Amniotic epithelial cell (primary cell): ENCODE data around the gene TEDDM1.
A peak's percentile ranks its signal among the peaks of the same experiment; 100 is the strongest.
"Not testable (repeated sequence)": the region's sequence is repeated elsewhere in the genome, so short reads cannot be mapped to it uniquely, and the experiment has no call there.

ENCODE experiments used
- DNase-seq: peaks from one replicate; pipeline ENCODE4 v3.0.0-alpha.2; 2010; ENCODE audit warnings: low read depth

TEDDM1 gene

GRCh38 chr1:182380199-182380598 is 20.3 kb downstream of the TEDDM1 start:
- DNase-seq = no peak

- DNase-seq = not testable (repeated sequence)
These were observed 20.7 kb downstream of the TEDDM1 start for GRCh38 chr1:182379781-182380180.

- DNase-seq = no peak
These were observed 23.4 kb downstream of the TEDDM1 start for GRCh38 chr1:182376936-182377574.

- DNase-seq = no peak
These were observed 26.2 kb downstream of the TEDDM1 start for GRCh38 chr1:182374101-182374834.

GRCh38 chr1:182370532-182370931 is 29.9 kb downstream of the TEDDM1 start:
- DNase-seq = no peak

GRCh38 chr1:182368903-182369302 is 31.6 kb downstream of the TEDDM1 start:
- no peak for DNase-seq

GRCh38 chr1:182368358-182368757 is 32.1 kb downstream of the TEDDM1 start:
- no peak for DNase-seq

GRCh38 chr1:182367926-182368325 is 32.5 kb downstream of the TEDDM1 start:
- no peak for DNase-seq

- no peak for DNase-seq
These were observed 33.9 kb downstream of the TEDDM1 start for GRCh38 chr1:182366596-182366995.

GRCh38 chr1:182359645-182360044 is 40.8 kb downstream of the TEDDM1 start:
- DNase-seq = no peak

GRCh38 chr1:182357913-182358312 is 42.6 kb downstream of the TEDDM1 start:
- no peak for DNase-seq

GRCh38 chr1:182357171-182357570 is 43.3 kb downstream of the TEDDM1 start:
- no peak for DNase-seq

- no peak for DNase-seq
These were observed 44.8 kb downstream of the TEDDM1 start for GRCh38 chr1:182355723-182356098.

- DNase-seq = peak; percentile 14
These were observed 48.6 kb downstream of the TEDDM1 start for GRCh38 chr1:182351790-182352364.

GRCh38 chr1:182350839-182351238 is 49.6 kb downstream of the TEDDM1 start:
- peak; percentile 59 for DNase-seq

GRCh38 chr1:182348961-182349747 is 51.3 kb downstream of the TEDDM1 start:
- peak; percentile 25 for DNase-seq
